Measurements from ENCODE around the gene CAMTA1.

CAMTA1 gene

DNA sequence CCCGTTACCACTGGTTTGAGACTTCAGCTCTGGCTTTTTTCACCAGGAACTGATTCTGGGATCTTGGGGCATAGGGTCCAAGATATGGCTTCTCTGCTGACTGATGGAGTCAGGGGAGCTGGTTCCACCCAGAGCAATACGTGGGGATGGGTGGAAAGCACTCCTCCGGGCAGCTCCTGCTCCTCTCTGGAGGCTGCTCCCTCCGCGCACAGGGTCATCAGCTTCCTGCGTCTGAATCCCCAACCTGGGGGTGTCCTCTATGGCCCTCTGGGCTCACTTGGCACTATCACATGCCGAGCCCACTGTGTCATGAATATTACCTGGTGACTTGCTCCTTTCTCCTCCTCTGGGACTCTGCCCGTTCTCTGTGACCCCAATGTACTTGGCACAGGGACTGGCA, 580.5 kb downstream of the CAMTA1 start (continued):
- no peak for TF ChIP-seq YY2 (tag by site-specific recombination; IDR thresholded peaks at IDR 0.05)

DNA sequence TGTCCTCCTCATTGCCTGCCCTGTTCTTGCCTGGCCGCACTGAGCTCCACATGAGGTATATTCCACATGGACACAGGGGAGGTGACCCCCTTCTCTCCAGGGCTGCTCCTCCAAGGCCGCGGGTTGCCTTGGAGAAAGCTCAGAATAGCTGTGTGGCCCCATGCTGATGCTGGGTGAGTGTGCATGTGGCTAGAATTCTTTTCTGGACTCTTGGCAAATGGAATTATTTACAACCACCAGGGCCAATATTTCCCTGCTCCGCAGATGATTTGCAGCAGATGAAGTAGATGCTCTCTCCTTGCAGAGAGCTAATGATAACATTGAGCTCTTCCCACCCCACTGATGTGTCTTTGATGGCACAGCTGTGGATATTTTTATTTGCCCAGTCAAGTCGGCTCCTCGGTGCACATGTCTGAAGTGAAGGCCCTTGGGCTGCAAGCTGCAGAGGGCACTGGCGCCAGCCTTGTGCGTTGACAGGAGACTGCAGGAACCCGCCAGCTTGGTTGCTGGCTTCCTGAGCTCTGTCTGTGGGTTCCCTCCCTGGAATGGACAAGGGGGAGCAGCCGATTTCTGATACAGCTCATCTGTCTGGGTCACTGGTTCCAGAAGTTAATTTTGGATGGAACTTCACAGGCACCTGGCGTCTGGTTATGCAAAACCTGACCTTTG, 581.2 kb downstream of the CAMTA1 start:
- no peaks in the 10 kb centered on the region for H3K9me3 ChIP-seq (ENCODE audit: control insufficient read depth, insufficient read depth, low read depth, low read length)
- H3K27ac ChIP-seq (ENCODE audit: extremely low read depth, low read depth, low read length): no peak overlapping the region
- H3K4me1 ChIP-seq (ENCODE audit: control insufficient read depth, insufficient read depth, low read length): no peaks in the 10 kb centered on the region
- CTCF ChIA-PET: interaction anchor here (0.6 kb wide), 1 partner anchor 9 kb away, joined by 3 read pairs; no protein-coding TSS in a partner anchor
- no peak overlapping the region for H3K4me3 ChIP-seq (ENCODE audit: low read depth, low read length)
- POLR2A ChIA-PET: no interaction called here
- H3K36me3 ChIP-seq (ENCODE audit: control insufficient read depth in 2 of 2, insufficient read depth in 1 of 2, low read length in 2 of 2): no peaks in the 10 kb centered on the region
- TF ChIP-seq ZNF610 (tag by site-specific recombination; IDR thresholded peaks at IDR 0.05; ENCODE audit: borderline replicate concordance): no peak
- TF ChIP-seq ZNF701 (tag by site-specific recombination; IDR thresholded peaks at IDR 0.05): no peak
- TF ChIP-seq ZNF274 (IDR thresholded peaks at IDR 0.05; ENCODE audit: low read length): no peak
- TF ChIP-seq ZNF274 (tag by site-specific recombination; IDR thresholded peaks at IDR 0.05; ENCODE audit: borderline replicate concordance): no peak
- no peak for TF ChIP-seq ZNF335 (tag by site-specific recombination; conservative IDR thresholded peaks at IDR 0.05)
- TF ChIP-seq, protein P1, sequence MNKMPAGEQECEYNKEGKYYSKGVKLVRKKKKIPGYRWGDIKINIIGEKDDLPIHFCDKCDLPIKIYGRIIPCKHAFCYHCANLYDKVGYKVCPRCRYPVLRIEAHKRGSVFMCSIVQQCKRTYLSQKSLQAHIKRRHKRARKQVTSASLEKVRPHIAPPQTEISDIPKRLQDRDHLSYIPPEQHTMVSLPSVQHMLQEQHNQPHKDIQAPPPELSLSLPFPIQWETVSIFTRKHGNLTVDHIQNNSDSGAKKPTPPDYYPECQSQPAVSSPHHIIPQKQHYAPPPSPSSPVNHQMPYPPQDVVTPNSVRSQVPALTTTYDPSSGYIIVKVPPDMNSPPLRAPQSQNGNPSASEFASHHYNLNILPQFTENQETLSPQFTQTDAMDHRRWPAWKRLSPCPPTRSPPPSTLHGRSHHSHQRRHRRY (tag by site-specific recombination; IDR thresholded peaks at IDR 0.05): no peak
- no peak for TF ChIP-seq ZNF585B (tag by site-specific recombination; IDR thresholded peaks at IDR 0.05)
- TF ChIP-seq ZNF175 (tag by site-specific recombination; IDR thresholded peaks at IDR 0.05): no peak
- TF ChIP-seq, protein P2, sequence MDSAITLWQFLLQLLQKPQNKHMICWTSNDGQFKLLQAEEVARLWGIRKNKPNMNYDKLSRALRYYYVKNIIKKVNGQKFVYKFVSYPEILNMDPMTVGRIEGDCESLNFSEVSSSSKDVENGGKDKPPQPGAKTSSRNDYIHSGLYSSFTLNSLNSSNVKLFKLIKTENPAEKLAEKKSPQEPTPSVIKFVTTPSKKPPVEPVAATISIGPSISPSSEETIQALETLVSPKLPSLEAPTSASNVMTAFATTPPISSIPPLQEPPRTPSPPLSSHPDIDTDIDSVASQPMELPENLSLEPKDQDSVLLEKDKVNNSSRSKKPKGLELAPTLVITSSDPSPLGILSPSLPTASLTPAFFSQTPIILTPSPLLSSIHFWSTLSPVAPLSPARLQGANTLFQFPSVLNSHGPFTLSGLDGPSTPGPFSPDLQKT (IDR thresholded peaks at IDR 0.05; ENCODE audit: borderline replicate concordance, low read depth, low read length): no peak
- TF ChIP-seq ZFHX2 (tag by site-specific recombination; conservative IDR thresholded peaks at IDR 0.05): no peak
- TF ChIP-seq ZNF623 (tag by site-specific recombination; IDR thresholded peaks at IDR 0.05): no peak
- TF ChIP-seq, protein P3, sequence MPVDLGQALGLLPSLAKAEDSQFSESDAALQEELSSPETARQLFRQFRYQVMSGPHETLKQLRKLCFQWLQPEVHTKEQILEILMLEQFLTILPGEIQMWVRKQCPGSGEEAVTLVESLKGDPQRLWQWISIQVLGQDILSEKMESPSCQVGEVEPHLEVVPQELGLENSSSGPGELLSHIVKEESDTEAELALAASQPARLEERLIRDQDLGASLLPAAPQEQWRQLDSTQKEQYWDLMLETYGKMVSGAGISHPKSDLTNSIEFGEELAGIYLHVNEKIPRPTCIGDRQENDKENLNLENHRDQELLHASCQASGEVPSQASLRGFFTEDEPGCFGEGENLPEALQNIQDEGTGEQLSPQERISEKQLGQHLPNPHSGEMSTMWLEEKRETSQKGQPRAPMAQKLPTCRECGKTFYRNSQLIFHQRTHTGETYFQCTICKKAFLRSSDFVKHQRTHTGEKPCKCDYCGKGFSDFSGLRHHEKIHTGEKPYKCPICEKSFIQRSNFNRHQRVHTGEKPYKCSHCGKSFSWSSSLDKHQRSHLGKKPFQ (tag by site-specific recombination; IDR thresholded peaks at IDR 0.05): no peak
- TF ChIP-seq, protein P4, sequence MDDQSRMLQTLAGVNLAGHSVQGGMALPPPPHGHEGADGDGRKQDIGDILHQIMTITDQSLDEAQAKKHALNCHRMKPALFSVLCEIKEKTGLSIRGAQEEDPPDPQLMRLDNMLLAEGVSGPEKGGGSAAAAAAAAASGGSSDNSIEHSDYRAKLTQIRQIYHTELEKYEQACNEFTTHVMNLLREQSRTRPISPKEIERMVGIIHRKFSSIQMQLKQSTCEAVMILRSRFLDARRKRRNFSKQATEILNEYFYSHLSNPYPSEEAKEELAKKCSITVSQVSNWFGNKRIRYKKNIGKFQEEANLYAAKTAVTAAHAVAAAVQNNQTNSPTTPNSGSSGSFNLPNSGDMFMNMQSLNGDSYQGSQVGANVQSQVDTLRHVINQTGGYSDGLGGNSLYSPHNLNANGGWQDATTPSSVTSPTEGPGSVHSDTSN (CRISPR knock-in tag; IDR thresholded peaks at IDR 0.05): no peak
- TF ChIP-seq, protein P5, sequence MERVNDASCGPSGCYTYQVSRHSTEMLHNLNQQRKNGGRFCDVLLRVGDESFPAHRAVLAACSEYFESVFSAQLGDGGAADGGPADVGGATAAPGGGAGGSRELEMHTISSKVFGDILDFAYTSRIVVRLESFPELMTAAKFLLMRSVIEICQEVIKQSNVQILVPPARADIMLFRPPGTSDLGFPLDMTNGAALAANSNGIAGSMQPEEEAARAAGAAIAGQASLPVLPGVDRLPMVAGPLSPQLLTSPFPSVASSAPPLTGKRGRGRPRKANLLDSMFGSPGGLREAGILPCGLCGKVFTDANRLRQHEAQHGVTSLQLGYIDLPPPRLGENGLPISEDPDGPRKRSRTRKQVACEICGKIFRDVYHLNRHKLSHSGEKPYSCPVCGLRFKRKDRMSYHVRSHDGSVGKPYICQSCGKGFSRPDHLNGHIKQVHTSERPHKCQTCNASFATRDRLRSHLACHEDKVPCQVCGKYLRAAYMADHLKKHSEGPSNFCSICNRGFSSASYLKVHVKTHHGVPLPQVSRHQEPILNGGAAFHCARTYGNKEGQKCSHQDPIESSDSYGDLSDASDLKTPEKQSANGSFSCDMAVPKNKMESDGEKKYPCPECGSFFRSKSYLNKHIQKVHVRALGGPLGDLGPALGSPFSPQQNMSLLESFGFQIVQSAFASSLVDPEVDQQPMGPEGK (tag by site-specific recombination; IDR thresholded peaks at IDR 0.05): no peak
- TF ChIP-seq ZNF629 (tag by site-specific recombination; IDR thresholded peaks at IDR 0.05): no peak

Data from HEK293 (cell line).